HFFc6 (cell line): Measurements from ENCODE around the gene KRTAP10-3. TPM values are rescaled to one million over a fixed set of nuclear protein-coding genes. Genes with fewer than 3 reads are reported as not detected.
"Not testable (repeated sequence)": the region's sequence is repeated elsewhere in the genome, so short reads cannot be mapped to it uniquely, and the experiment has no call there.

Source experiments
- DNase-seq: peaks from one replicate; pipeline ENCODE4 v3.0.0-alpha.2; 2018
- H3K27ac Mint-ChIP-seq: 2 replicates; pipeline ENCODE4 v1.8.0; 2020; ENCODE audit warnings: mild to moderate bottlenecking, mixed read lengths
- H3K27me3 Mint-ChIP-seq: 2 replicates; pipeline ENCODE4 v1.8.0; 2021; ENCODE audit warnings: mild to moderate bottlenecking, moderate library complexity, mixed read lengths; ENCODE audit not compliant: insufficient read depth
- H3K36me3 Mint-ChIP-seq: 2 replicates; pipeline ENCODE4 v1.8.0; 2021; ENCODE audit warnings: low read depth, mixed read lengths
- H3K4me1 Mint-ChIP-seq: 2 replicates; pipeline ENCODE4 v1.8.0; 2020; ENCODE audit warnings: low read depth, mixed read lengths
- H3K4me3 Mint-ChIP-seq: 2 replicates; pipeline ENCODE4 v1.8.0; 2020; ENCODE audit warnings: mild to moderate bottlenecking, moderate library complexity, mixed read lengths
- H3K9me3 Mint-ChIP-seq: 2 replicates; pipeline ENCODE4 v1.8.0; 2020; ENCODE audit warnings: mild to moderate bottlenecking, mixed read lengths
- total RNA-seq, 6 experiments: library from RNA; stranded (reverse); fragmentation: NEBNext Ultra II Directional; extraction: Animal tissue kit (Norgen Biotek cat#: 25700); gene quantifications; 2 replicates in 1 of 6; 3 replicates in 5 of 6; pipeline ENCODE4 v1.2.3, GENCODE V29; 2021
- TF ChIP-seq, protein P1 (sequence below): fragments of 200-600 bp; sonication (generic); IDR thresholded peaks from 2 replicates; pipeline ENCODE4 v1.5.0; 2021; ENCODE audit warnings: antibody characterized with exemption, mild to moderate bottlenecking

The KRTAP10-3 gene
- total RNA-seq, 6 experiments from 2014 or later: not detected

- Mint-ChIP-seq H3K27ac (no peak overlapping the region), H3K4me1 (no peaks in the 10 kb centered on the region), H3K36me3 (no peaks in the 10 kb centered on the region), H3K4me3 (no peak overlapping the region), H3K9me3 (peaks cover 11% of the 10 kb centered on the region), H3K27me3 (peaks cover 3% of the 10 kb centered on the region)
- TF ChIP-seq, protein P1, sequence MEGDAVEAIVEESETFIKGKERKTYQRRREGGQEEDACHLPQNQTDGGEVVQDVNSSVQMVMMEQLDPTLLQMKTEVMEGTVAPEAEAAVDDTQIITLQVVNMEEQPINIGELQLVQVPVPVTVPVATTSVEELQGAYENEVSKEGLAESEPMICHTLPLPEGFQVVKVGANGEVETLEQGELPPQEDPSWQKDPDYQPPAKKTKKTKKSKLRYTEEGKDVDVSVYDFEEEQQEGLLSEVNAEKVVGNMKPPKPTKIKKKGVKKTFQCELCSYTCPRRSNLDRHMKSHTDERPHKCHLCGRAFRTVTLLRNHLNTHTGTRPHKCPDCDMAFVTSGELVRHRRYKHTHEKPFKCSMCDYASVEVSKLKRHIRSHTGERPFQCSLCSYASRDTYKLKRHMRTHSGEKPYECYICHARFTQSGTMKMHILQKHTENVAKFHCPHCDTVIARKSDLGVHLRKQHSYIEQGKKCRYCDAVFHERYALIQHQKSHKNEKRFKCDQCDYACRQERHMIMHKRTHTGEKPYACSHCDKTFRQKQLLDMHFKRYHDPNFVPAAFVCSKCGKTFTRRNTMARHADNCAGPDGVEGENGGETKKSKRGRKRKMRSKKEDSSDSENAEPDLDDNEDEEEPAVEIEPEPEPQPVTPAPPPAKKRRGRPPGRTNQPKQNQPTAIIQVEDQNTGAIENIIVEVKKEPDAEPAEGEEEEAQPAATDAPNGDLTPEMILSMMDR: no peak
- no peak for DNase-seq
These were observed 5.5 kb upstream of the KRTAP10-3 start for GRCh38 chr21:44564099-44564498.

- H3K9me3 Mint-ChIP-seq, H3K27me3 Mint-ChIP-seq, H3K4me3 Mint-ChIP-seq, H3K27ac Mint-ChIP-seq, DNase-seq, H3K4me1 Mint-ChIP-seq, H3K36me3 Mint-ChIP-seq: not testable (repeated sequence)
These were observed 293 bp downstream of the KRTAP10-3 start for GRCh38 chr21:44558329-44558675.

DNA sequence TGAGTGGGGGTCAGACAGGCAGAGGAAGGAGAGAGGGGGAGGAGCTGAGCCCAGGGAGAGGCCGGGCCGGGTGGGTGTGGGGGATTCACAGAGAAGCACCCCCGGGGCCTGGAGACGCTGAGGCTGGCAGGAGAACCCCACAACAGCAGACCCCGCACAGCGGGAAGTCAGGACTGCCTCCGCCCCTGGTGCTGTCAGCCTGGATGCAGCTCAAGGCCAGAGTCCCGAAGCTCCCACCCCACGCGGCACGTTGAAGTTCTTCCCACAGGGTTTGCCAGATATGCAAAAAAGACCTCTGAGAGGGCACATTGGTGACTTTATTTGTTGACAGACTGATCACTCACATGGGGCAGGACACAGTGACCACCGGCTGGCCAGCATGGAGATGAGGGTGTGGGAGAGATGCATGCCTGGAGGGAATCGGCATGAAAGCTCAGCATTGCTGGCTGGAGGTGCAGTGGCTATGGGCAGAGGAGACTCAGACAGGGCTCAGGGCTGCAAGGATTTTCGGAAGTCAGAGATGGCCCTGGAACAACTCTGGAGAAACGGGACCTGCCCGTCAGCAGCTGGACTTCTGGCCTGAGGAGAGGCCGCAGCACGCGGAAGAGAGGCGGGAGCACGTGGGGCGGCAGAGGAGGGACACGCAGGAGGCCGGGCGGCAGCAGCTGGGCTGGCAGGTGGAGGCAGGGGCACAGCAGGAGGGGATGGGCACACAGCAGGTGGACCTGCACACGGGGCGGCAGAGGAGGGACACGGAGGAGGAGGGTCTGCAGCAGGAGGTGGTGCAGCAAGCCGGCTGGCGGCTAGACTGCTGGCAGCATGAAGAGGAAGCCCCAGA is 885 bp downstream of the KRTAP10-3 start:
- no peak for DNase-seq
- peaks cover 11% of the 10 kb centered on the region for H3K27me3 Mint-ChIP-seq
- H3K9me3 Mint-ChIP-seq: no peaks in the 10 kb centered on the region; the same call in 1 of the 2 replicates
- no peaks in the 10 kb centered on the region for H3K4me1 Mint-ChIP-seq
- H3K4me3 Mint-ChIP-seq: no peak overlapping the region
- H3K36me3 Mint-ChIP-seq: no peaks in the 10 kb centered on the region
- TF ChIP-seq, protein P1: no peak
- no peak overlapping the region for H3K27ac Mint-ChIP-seq

GRCh38 chr21:44556879-44557278 is 1.7 kb downstream of the KRTAP10-3 start:
- peaks cover 11% of the 10 kb centered on the region for H3K27me3 Mint-ChIP-seq
- no peak overlapping the region for H3K27ac Mint-ChIP-seq
- H3K4me1 Mint-ChIP-seq: no peaks in the 10 kb centered on the region
- TF ChIP-seq, protein P1: no peak
- no peaks in the 10 kb centered on the region; the same call in 1 of the 2 replicates for H3K9me3 Mint-ChIP-seq
- H3K36me3 Mint-ChIP-seq: no peaks in the 10 kb centered on the region
- no peak overlapping the region for H3K4me3 Mint-ChIP-seq
- no peak for DNase-seq

DNA sequence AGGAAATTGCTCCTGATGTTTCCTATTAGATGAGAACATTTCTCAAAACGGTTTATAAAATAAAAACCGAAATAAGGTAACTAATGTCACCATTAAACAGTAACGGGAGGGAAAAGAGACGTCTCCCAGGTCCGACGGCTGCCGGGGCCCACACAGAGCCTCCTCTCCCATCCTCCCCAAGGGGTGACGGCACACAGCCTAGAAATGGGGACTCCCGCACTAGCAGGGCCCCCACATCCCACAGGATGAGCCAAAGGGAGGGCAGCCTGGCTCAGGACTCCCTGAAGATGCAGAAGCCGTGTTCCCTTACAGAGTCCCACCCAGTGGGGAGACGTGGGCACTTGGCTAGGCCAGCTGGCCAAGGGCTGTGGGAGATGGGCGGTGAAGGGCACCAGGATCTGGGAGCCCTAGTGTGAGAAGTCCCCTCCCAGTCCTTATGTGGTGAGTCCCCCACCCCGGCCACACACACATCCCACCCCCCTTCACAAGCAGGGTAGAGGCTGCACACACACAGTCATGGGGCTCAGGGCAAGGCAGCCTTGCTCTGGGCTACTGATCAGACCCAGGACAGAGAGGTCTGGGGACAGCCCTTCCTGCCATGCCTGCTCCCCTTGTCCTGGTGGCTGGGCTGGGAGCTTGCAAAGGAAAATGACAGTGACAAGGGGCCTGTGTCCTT is 3.3 kb downstream of the KRTAP10-3 start:
- Mint-ChIP-seq H3K27ac (no peak overlapping the region), H3K36me3 (no peaks in the 10 kb centered on the region; the same call in 1 of the 2 replicates), H3K9me3 (peaks cover 4% of the 10 kb centered on the region; the same call in 1 of the 2 replicates), H3K4me3 (no peak overlapping the region), H3K27me3 (peaks cover 17% of the 10 kb centered on the region), H3K4me1 (no peaks in the 10 kb centered on the region)
- no peak for DNase-seq
- TF ChIP-seq, protein P1: no peak

- TF ChIP-seq, protein P1: no peak
- Mint-ChIP-seq H3K27ac (no peak overlapping the region), H3K36me3 (no peaks in the 10 kb centered on the region; the same call in 1 of the 2 replicates), H3K9me3 (peaks cover 12% of the 10 kb centered on the region; the same call in 1 of the 2 replicates), H3K4me1 (no peaks in the 10 kb centered on the region), H3K4me3 (no peak overlapping the region), H3K27me3 (peaks cover 19% of the 10 kb centered on the region)
- no peak for DNase-seq
These were observed 5.9 kb downstream of the KRTAP10-3 start for GRCh38 chr21:44552681-44553080.
